DOHH2 (cell line): ENCODE data around the gene BBS7.

Experiments used
- H3F3A ChIP-seq: fragments of 200-600 bp; sonication (generic), shearing (Covaris generic); 2 replicates; pipeline ENCODE4 v1.6.0; 2016; ENCODE audit warnings: antibody characterized with exemption, mild to moderate bottlenecking; ENCODE audit not compliant: control insufficient read depth, insufficient read depth
- H3K27ac ChIP-seq: fragments of 200-600 bp; sonication (generic); 2 replicates; pipeline ENCODE4 v1.5.1; 2014; ENCODE audit warnings: low read depth, mild to moderate bottlenecking, low read length, moderate library complexity
- H3K27me3 ChIP-seq: fragments of 200-600 bp; sonication (generic); 2 replicates; pipeline ENCODE4 v1.6.1; 2014; ENCODE audit warnings: mild to moderate bottlenecking, low read length, mixed read lengths; ENCODE audit not compliant: control insufficient read depth
- H3K36me3 ChIP-seq: fragments of 200-600 bp; sonication (generic); 2 replicates; pipeline ENCODE4 v1.6.1; 2014; ENCODE audit warnings: mild to moderate bottlenecking, low read length, moderate library complexity, mixed read lengths; ENCODE audit not compliant: control insufficient read depth
- H3K4me1 ChIP-seq: fragments of 200-600 bp; sonication (generic); 2 replicates; pipeline ENCODE4 v1.6.1; 2014; ENCODE audit warnings: mild to moderate bottlenecking, low read length, mixed read lengths; ENCODE audit not compliant: control insufficient read depth
- H3K4me2 ChIP-seq: fragments of 200-600 bp; sonication (generic); 2 replicates; pipeline ENCODE4 v1.6.0; 2014; ENCODE audit warnings: mild to moderate bottlenecking, low read length, moderate library complexity
- H3K4me3 ChIP-seq: fragments of 200-600 bp; sonication (generic); 2 replicates; pipeline ENCODE4 v1.5.1; 2014; ENCODE audit warnings: mild to moderate bottlenecking, low read length, mixed read lengths
- H3K79me2 ChIP-seq: fragments of 200-600 bp; sonication (generic); 2 replicates; pipeline ENCODE4 v1.6.1; 2014; ENCODE audit warnings: mild to moderate bottlenecking, low read length, mixed read lengths; ENCODE audit not compliant: control insufficient read depth
- H3K9me2 ChIP-seq: fragments of 200-600 bp; sonication (generic); replicated peaks from 2 replicates; pipeline ENCODE4 v1.6.1; 2014; ENCODE audit warnings: mild to moderate bottlenecking, low read length, mixed read lengths; ENCODE audit not compliant: control insufficient read depth
- H3K9me3 ChIP-seq: fragments of 200-600 bp; sonication (generic); 2 replicates; pipeline ENCODE4 v1.6.1; 2014; ENCODE audit warnings: antibody characterized with exemption, low read length, mixed read lengths; ENCODE audit not compliant: control insufficient read depth, insufficient read depth
- H4K20me1 ChIP-seq: fragments of 200-600 bp; sonication (generic); 2 replicates; pipeline ENCODE4 v1.6.0; 2014; ENCODE audit warnings: low read depth, mild to moderate bottlenecking, antibody characterized with exemption, low read length, moderate library complexity; ENCODE audit not compliant: control insufficient read depth, insufficient read depth
- CTCF ChIP-seq: fragments of 200-600 bp; sonication (generic); IDR thresholded peaks from one replicate; pipeline ENCODE4 v1.5.1; 2014; ENCODE audit warnings: antibody characterized with exemption, mild to moderate bottlenecking, low read depth, low read length; ENCODE audit not compliant: poor library complexity, severe bottlenecking
- EZH2phosphoT487 ChIP-seq: fragments of 200-600 bp; sonication (generic); IDR thresholded peaks from 2 replicates; pipeline ENCODE4 v1.6.1; 2017; ENCODE audit warnings: borderline replicate concordance, mild to moderate bottlenecking, antibody characterized with exemption, low read length, moderate library complexity, mixed read lengths

BBS7 gene

GRCh38 chr4:121800638-121800960 lies 69.7 kb downstream of the BBS7 start:
- Histone ChIP-seq H3K4me3 (peak overlapping the region; percentile 88), H3K9me2 (no peaks in the 10 kb centered on the region)

GRCh38 chr4:121799867-121800501 lies 70.3 kb downstream of the BBS7 start:
- H3K27ac ChIP-seq = peak overlapping the region; percentile 94

More at GRCh38 chr4:121800638-121800960, 69.7 kb downstream of the BBS7 start:
- H3K27ac ChIP-seq = peak overlapping the region; percentile 94
- H3K36me3 ChIP-seq = peaks cover 41% of the 10 kb centered on the region
- H3K4me1 ChIP-seq = peaks cover 37% of the 10 kb centered on the region
- H3K9me3 ChIP-seq = no peaks in the 10 kb centered on the region
- TF ChIP-seq EZH2phosphoT487 (no peak), CTCF (no peak)
- H3F3A ChIP-seq = peaks cover 11% of the 10 kb centered on the region
- H3K79me2 ChIP-seq = peaks cover 43% of the 10 kb centered on the region
- no peaks in the 10 kb centered on the region for H3K27me3 ChIP-seq
- H3K4me2 ChIP-seq = peak overlapping the region; percentile 65
- H4K20me1 ChIP-seq = no peaks in the 10 kb centered on the region

GRCh38 chr4:121799208-121799823 lies 71.0 kb downstream of the BBS7 start:
- H3K36me3 ChIP-seq = peaks cover 28% of the 10 kb centered on the region
- H3K27me3 ChIP-seq = no peaks in the 10 kb centered on the region; the same call in 1 of the 2 replicates
- H3K4me3 ChIP-seq = peak overlapping the region; percentile 88
- no peaks in the 10 kb centered on the region for H3K9me3 ChIP-seq
- peaks cover 32% of the 10 kb centered on the region for H3K79me2 ChIP-seq
- H4K20me1 ChIP-seq = no peaks in the 10 kb centered on the region
- H3K27ac ChIP-seq = peak overlapping the region; percentile 94
- TF ChIP-seq CTCF (no peak), EZH2phosphoT487 (no peak)
- peak overlapping the region; percentile 65 for H3K4me2 ChIP-seq
- H3F3A ChIP-seq = peaks cover 11% of the 10 kb centered on the region
- H3K4me1 ChIP-seq = peaks cover 37% of the 10 kb centered on the region
- no peaks in the 10 kb centered on the region for H3K9me2 ChIP-seq

More at GRCh38 chr4:121799867-121800501, 70.3 kb downstream of the BBS7 start:
- no peaks in the 10 kb centered on the region for H3K9me3 ChIP-seq
- no peaks in the 10 kb centered on the region for H4K20me1 ChIP-seq
- H3K4me2 ChIP-seq = peak overlapping the region; percentile 65
- H3K79me2 ChIP-seq = peaks cover 38% of the 10 kb centered on the region
- peak overlapping the region; percentile 88 for H3K4me3 ChIP-seq
- no peak for TF ChIP-seq EZH2phosphoT487
- TF ChIP-seq CTCF = no peak
- H3K4me1 ChIP-seq = peaks cover 40% of the 10 kb centered on the region
- peaks cover 35% of the 10 kb centered on the region for H3K36me3 ChIP-seq
- peaks cover 11% of the 10 kb centered on the region for H3F3A ChIP-seq
- H3K27me3 ChIP-seq = no peaks in the 10 kb centered on the region
- no peaks in the 10 kb centered on the region for H3K9me2 ChIP-seq
